ENCODE measurements around the gene BLOC1S4. TPM values are rescaled to one million over a fixed set of nuclear protein-coding genes. Genes with fewer than 3 reads are reported as not detected.

Gene BLOC1S4
- total RNA-seq, 4 donors from 2014 or later: 8.5 to 26.6 (median 11.7) TPM

DNA sequence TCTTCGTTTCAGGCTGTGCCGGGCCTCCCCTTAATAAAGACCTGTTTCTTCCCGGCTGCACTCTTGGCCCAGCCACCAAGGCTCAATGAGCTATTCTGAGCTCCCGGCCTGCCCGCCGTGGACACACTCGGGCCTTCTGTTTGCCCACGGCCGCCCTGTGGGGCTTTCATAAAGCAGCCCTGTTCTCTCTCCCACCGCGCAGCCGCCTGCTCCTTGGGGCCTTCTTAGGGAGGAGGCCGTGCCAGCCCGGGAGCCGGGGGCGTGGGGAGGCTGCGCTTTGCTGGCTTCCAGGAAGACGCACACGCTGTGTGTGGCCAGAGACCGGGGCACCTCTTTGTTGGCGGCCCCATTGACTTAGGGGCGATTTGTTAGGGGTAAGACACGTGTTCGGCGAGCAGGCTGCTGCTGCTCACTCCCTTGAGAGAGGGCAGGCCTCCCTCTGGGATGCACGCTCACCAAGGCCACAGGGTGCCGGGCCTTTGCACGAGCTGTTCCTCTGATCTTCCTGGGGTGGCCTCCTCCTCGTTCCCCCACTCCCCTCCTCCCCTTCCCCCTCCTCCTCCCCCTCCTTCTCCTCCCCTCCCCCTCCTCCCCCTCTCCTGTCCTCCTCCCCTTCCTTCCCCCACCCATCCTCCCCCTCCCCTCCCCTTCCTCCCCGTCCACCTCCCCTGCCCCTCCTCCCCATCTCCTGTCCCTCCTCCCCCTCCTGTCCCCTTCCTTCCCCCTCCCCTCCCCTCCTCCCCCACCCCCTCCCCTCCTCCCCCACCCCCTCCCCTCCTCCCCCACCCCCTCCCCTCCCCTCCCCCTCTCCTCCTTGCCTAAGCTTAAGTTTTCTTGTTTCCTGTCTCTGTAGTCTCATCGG is 11.3 kb downstream of the BLOC1S4 start:
- Histone ChIP-seq H3K27me3 (no peaks in the 10 kb centered on the region), H3K4me1 (peaks cover 0 to 1% of the 10 kb centered on the region in 2 donors), H3K4me3 (no peak overlapping the region), H3K36me3 (no peaks in the 10 kb centered on the region), H3K27ac (no peak overlapping the region), H3K9me3 (no peaks in the 10 kb centered on the region)
- intact Hi-C loops (cut with DNase I; ENCODE audit: low total_unique reads): no loop called here
- no peak for DNase-seq
- TF ChIP-seq POLR2A (IDR thresholded peaks at IDR 0.05): no peak
- TF ChIP-seq, protein P1, sequence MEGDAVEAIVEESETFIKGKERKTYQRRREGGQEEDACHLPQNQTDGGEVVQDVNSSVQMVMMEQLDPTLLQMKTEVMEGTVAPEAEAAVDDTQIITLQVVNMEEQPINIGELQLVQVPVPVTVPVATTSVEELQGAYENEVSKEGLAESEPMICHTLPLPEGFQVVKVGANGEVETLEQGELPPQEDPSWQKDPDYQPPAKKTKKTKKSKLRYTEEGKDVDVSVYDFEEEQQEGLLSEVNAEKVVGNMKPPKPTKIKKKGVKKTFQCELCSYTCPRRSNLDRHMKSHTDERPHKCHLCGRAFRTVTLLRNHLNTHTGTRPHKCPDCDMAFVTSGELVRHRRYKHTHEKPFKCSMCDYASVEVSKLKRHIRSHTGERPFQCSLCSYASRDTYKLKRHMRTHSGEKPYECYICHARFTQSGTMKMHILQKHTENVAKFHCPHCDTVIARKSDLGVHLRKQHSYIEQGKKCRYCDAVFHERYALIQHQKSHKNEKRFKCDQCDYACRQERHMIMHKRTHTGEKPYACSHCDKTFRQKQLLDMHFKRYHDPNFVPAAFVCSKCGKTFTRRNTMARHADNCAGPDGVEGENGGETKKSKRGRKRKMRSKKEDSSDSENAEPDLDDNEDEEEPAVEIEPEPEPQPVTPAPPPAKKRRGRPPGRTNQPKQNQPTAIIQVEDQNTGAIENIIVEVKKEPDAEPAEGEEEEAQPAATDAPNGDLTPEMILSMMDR (IDR thresholded peaks at IDR 0.05): no peak

DNA sequence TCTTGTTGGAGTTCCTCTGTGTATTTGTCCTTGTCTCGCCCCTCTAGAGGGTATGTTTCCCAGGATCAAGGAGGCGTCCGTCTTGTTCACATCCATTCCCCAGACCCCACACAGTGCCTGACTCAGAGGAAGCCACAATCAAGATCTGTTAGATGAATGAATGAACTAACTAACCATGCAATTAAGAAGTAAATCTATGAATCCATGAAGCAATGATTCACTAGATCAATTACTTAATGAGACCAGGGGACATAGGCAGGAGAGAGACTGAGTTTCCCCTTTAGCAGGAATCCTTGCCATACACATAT is 11.9 kb downstream of the BLOC1S4 start:
- Histone ChIP-seq H3K4me1 (peaks cover 0 to 7% of the 10 kb centered on the region in 2 donors), H3K27ac (no peak overlapping the region), H3K4me3 (no peak overlapping the region), H3K9me3 (no peaks in the 10 kb centered on the region), H3K27me3 (no peaks in the 10 kb centered on the region), H3K36me3 (no peaks in the 10 kb centered on the region)
- no peak for DNase-seq
- TF ChIP-seq, protein P1 (IDR thresholded peaks at IDR 0.05): no peak
- no peak for TF ChIP-seq POLR2A (IDR thresholded peaks at IDR 0.05)
- intact Hi-C loops (cut with DNase I; ENCODE audit: low total_unique reads): no loop called here

DNA sequence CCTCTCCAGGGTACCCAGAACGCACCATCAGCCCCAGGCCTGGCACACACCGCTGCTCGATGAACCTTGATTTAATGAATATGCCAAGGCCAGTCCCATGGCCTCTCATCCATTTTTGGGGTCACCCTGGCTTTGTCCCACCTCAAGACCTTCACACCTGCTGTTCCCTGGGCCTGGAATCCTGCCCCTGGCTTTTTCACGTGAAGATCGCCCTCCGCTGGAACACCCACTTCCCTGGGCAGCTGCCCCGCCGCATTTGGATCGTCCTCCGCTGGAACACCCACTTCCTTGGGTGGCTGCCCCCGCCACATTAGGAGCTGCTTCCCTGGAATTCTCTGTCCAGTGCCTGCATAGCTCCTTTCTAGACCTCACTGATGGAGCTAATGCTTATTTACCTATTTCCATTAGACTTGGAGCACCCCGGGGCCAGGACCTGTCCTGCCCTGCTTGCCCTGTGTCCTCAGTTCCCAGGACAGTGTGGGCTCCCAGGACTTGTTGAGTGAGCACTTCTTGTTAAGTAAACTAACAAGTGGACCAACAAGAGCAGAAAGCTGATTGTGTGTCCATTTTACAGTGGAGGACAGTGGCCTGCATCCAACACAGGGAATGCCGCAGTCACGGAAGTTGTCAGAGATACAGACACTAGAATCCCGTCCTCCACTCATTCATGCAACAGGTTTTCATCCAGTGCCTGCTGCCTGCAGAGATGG is 12.5 kb downstream of the BLOC1S4 start:
- Histone ChIP-seq H3K4me3 (no peak overlapping the region), H3K27me3 (no peaks in the 10 kb centered on the region), H3K36me3 (no peaks in the 10 kb centered on the region), H3K27ac (no peak overlapping the region), H3K4me1 (peaks cover 0 to 8% of the 10 kb centered on the region in 2 donors), H3K9me3 (no peaks in the 10 kb centered on the region)
- TF ChIP-seq, protein P1 (IDR thresholded peaks at IDR 0.05): no peak
- no peak for TF ChIP-seq POLR2A (IDR thresholded peaks at IDR 0.05)
- intact Hi-C loops (cut with DNase I; ENCODE audit: low total_unique reads): no loop called here
- no peak for DNase-seq

DNA sequence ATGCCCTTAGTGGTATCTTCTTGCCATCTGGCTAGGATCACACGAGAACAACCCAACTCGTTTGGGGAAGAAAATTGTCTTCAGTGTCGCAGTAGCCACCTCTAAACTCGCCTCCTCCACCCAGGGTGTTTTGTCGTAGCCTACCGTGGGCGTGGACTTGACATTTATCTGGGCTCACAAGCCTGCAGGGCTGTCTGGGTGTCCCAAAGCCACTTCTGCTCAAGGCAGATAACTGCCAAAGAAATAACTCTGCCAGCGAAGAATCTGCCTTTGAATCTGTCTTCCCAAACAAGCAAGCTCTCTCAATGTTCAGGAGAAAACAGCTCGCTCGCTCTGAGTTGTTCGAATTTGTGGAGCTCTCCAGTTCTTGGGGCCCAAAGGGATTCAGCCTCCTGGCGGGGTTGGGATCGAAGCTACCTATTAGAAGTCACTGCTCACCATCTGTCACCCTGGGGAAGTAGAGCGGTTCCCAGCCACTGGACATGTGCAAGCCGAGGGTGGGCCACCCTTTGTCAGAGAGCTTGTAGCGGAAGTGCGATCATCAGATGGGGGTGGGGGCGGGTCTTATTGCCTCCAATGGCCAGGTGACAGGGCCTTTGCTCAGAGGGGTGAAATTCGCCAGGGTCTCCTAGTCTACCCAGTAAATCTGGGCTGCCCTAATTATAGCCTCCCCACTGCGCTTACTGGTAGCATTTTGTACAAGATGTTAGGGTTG is 14.8 kb downstream of the BLOC1S4 start:
- H3K4me1 ChIP-seq: peaks cover 0 to 8% of the 10 kb centered on the region in 2 donors
- intact Hi-C loops (cut with DNase I; ENCODE audit: low total_unique reads): no loop called here
- no peak for DNase-seq
- H3K4me3 ChIP-seq: no peak overlapping the region
- H3K27me3 ChIP-seq: no peaks in the 10 kb centered on the region
- no peaks in the 10 kb centered on the region for H3K9me3 ChIP-seq
- H3K27ac ChIP-seq: no peak overlapping the region
- H3K36me3 ChIP-seq: no peaks in the 10 kb centered on the region
- TF ChIP-seq, protein P1 (IDR thresholded peaks at IDR 0.05): no peak
- TF ChIP-seq POLR2A (IDR thresholded peaks at IDR 0.05): no peak

DNA sequence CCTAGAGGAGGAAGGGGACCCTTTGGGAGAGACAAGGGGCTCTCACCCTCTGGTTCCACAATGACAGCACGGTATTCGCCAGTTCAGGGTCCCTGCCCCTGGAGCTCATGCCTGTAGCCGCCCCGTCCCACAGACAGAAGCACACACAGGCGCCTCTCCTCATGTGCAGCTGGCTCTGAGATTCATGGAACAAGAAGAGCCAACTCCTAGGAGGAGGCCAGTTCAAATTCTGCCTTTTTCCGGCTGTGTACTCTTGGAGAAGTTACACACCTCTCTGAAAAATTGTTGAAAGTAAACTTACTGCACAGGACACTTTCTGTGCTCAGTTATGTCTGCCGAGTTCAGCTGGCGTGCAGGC is 15.3 kb downstream of the BLOC1S4 start:
- Histone ChIP-seq H3K36me3 (no peaks in the 10 kb centered on the region), H3K27ac (no peak overlapping the region), H3K27me3 (no peaks in the 10 kb centered on the region), H3K4me3 (no peak overlapping the region), H3K9me3 (no peaks in the 10 kb centered on the region), H3K4me1 (peaks cover 0 to 8% of the 10 kb centered on the region in 2 donors)
- TF ChIP-seq, protein P1 (IDR thresholded peaks at IDR 0.05): no peak
- no peak for TF ChIP-seq POLR2A (IDR thresholded peaks at IDR 0.05)
- no peak for DNase-seq
- intact Hi-C loops (cut with DNase I; ENCODE audit: low total_unique reads): no loop called here

Data from uterus (tissue), 4 donors.